Endodermal cell (in vitro differentiated cells): ENCODE measurements around the gene SORCS2. TPM values are rescaled to one million over a fixed set of nuclear protein-coding genes. Genes with fewer than 3 reads are reported as not detected.

Experiments
- DNase-seq: peaks from one replicate; pipeline ENCODE4 v3.0.0-alpha.2; 2017
- H3K27ac ChIP-seq: 2 replicates; pipeline ENCODE4 v1.5.1; 2013; ENCODE audit warnings: mild to moderate bottlenecking, low read depth, low read length, moderate library complexity
- H3K27me3 ChIP-seq: 2 replicates; pipeline ENCODE4 v1.6.1; 2013; ENCODE audit warnings: mild to moderate bottlenecking, low read length, moderate library complexity; ENCODE audit not compliant: insufficient read depth, control insufficient read depth, poor library complexity, severe bottlenecking
- H3K36me3 ChIP-seq: 2 replicates; pipeline ENCODE4 v1.7.0; 2013; ENCODE audit warnings: mild to moderate bottlenecking, low read length, moderate library complexity; ENCODE audit not compliant: control insufficient read depth, insufficient read depth
- H3K4me1 ChIP-seq: one replicate; pipeline ENCODE4 v1.7.0; 2013; ENCODE audit warnings: low read length; ENCODE audit not compliant: control insufficient read depth, insufficient read depth
- H3K4me3 ChIP-seq: 2 replicates; pipeline ENCODE4 v1.5.1; 2013; ENCODE audit warnings: mild to moderate bottlenecking, low read length, moderate library complexity
- H3K9ac ChIP-seq: 2 replicates; pipeline ENCODE4 v1.6.1; 2013; ENCODE audit warnings: mild to moderate bottlenecking, low read length, moderate library complexity; ENCODE audit not compliant: poor library complexity, severe bottlenecking; ENCODE audit errors: extremely low read depth
- H3K9me3 ChIP-seq: 2 replicates; pipeline ENCODE4 v1.6.1; 2013; ENCODE audit warnings: mild to moderate bottlenecking, low read length, moderate library complexity; ENCODE audit not compliant: control insufficient read depth
- H3K27ac Mint-ChIP-seq: 2 replicates; pipeline ENCODE4 v1.8.0; 2020; ENCODE audit warnings: mixed read lengths
- H3K27me3 Mint-ChIP-seq: 2 replicates; pipeline ENCODE4 v1.8.0; 2021; ENCODE audit warnings: mild to moderate bottlenecking, mixed read lengths; ENCODE audit not compliant: insufficient read depth
- H3K36me3 Mint-ChIP-seq: 2 replicates; pipeline ENCODE4 v1.8.0; 2020; ENCODE audit warnings: low read depth, mixed read lengths
- H3K4me1 Mint-ChIP-seq: 2 replicates; pipeline ENCODE4 v1.8.0; 2020; ENCODE audit warnings: mixed read lengths
- H3K4me3 Mint-ChIP-seq: 2 replicates; pipeline ENCODE4 v1.8.0; 2020; ENCODE audit warnings: mild to moderate bottlenecking, moderate library complexity, mixed read lengths
- H3K9me3 Mint-ChIP-seq: 2 replicates; pipeline ENCODE4 v1.8.0; 2020; ENCODE audit warnings: mild to moderate bottlenecking, mixed read lengths
- CTCF ChIP-seq: fragments of 200-600 bp; sonication (generic); conservative IDR thresholded peaks from 2 replicates; pipeline ENCODE4 v1.5.0; 2021; ENCODE audit warnings: antibody characterized with exemption, mild to moderate bottlenecking
- WGBS, 2 experiments: methylation state at CpG; one replicate each; pipeline versions ENCODE4 v1.1.5 to v1.1.7; 2013; ENCODE audit warnings: missing lambda C conversion rate in 2 of 2, mixed read lengths in 1 of 2; ENCODE audit not compliant: insufficient coverage in 1 of 2, insufficient read length in 1 of 2; 5-methylcytosine and 5-hydroxymethylcytosine counted together
- total RNA-seq, 2 donors: library from RNA; stranded (reverse); fragmentation: NEBNext Ultra II Directional in 1 of 2; extraction: Animal tissue kit (Norgen Biotek cat#: 25700) in 1 of 2; gene quantifications; 2 replicates in 1 of 2; 3 replicates in 1 of 2; pipeline ENCODE4 v1.2.1, GENCODE V29; 2021

Gene SORCS2
- total RNA-seq, 2 donors from 2014 or later, result 1.4 to 1.9 TPM

GRCh38 chr4:7487502-7487901 is 295.2 kb downstream of the SORCS2 start:
- no peak overlapping the region for H3K9ac ChIP-seq
- no peaks in the 10 kb centered on the region for H3K36me3 ChIP-seq
- H3K27me3 Mint-ChIP-seq, result no peaks in the 10 kb centered on the region
- peak overlapping the region; percentile 92 for H3K27ac ChIP-seq
- no peaks in the 10 kb centered on the region for H3K9me3 Mint-ChIP-seq
- 60 to 74% methylated on average over 7 to 10 of the region's 10 CpGs for WGBS, 2 experiments
- peaks cover 21% of the 10 kb centered on the region for H3K4me1 Mint-ChIP-seq
- H3K36me3 Mint-ChIP-seq, result no peaks in the 10 kb centered on the region
- no peaks in the 10 kb centered on the region for H3K9me3 ChIP-seq
- H3K27me3 ChIP-seq, result no peaks in the 10 kb centered on the region
- H3K4me3 Mint-ChIP-seq, result no peak overlapping the region
- no peak overlapping the region for H3K4me3 ChIP-seq
- no peak for TF ChIP-seq CTCF
- H3K4me1 ChIP-seq, result peaks cover 7% of the 10 kb centered on the region
- DNase-seq, result no peak
- H3K27ac Mint-ChIP-seq, result no peak overlapping the region

DNA sequence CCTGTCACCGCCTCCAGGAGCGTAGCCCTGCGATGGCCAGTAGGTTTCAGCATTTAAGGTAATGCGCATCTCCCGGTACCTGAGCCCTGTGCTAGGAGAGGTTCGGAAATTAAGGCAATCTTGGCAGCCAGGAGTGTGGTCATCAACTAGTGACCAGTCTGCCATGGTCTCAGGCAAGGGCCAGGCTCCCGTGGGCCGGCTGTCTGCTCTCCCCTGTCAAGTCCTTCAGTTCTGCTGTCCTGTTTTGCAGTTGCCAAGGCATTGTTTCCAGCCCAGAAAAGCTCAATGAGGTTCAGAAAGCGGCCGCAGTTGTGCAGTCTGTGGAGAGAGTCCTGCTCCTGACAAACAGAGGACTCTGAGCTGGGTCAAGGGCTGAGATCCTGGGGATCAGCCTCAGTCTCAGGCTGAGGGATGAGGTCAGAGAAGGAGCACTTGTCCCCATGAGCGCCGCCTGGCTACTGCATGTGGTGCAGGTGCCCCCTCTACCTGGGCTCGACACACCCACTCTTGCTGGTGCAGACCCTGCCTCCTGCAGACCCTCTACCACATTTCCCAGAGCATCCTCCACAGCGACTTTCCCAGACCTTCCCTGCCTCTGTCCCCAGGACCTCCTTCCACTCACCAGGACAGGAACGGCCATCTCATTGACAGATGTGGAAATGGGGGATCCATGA is 295.8 kb downstream of the SORCS2 start:
- Mint-ChIP-seq H3K27ac (no peak overlapping the region), H3K27me3 (no peaks in the 10 kb centered on the region), H3K4me3 (no peak overlapping the region), H3K9me3 (no peaks in the 10 kb centered on the region), H3K4me1 (peaks cover 21% of the 10 kb centered on the region), H3K36me3 (no peaks in the 10 kb centered on the region)
- H3K36me3 ChIP-seq, result no peaks in the 10 kb centered on the region
- H3K9ac ChIP-seq, result no peak overlapping the region
- TF ChIP-seq CTCF, result peak; percentile 40
- no peaks in the 10 kb centered on the region for H3K9me3 ChIP-seq
- peaks cover 7% of the 10 kb centered on the region for H3K4me1 ChIP-seq
- peak overlapping the region; percentile 92 for H3K27ac ChIP-seq
- no peak for DNase-seq
- WGBS, 2 experiments, result 83 to 84% methylated on average over 9 to 15 of the region's 15 CpGs
- H3K4me3 ChIP-seq, result no peak overlapping the region
- H3K27me3 ChIP-seq, result no peaks in the 10 kb centered on the region

GRCh38 chr4:7491915-7492314 is 299.6 kb downstream of the SORCS2 start:
- H3K9me3 Mint-ChIP-seq, result no peaks in the 10 kb centered on the region
- Histone ChIP-seq H3K27ac (no peak overlapping the region), H3K4me3 (no peak overlapping the region), H3K4me1 (peaks cover 6% of the 10 kb centered on the region), H3K36me3 (no peaks in the 10 kb centered on the region), H3K9ac (no peak overlapping the region), H3K27me3 (no peaks in the 10 kb centered on the region), H3K9me3 (no peaks in the 10 kb centered on the region)
- no peak overlapping the region for H3K4me3 Mint-ChIP-seq
- no peak overlapping the region for H3K27ac Mint-ChIP-seq
- DNase-seq, result no peak
- TF ChIP-seq CTCF, result no peak
- H3K36me3 Mint-ChIP-seq, result no peaks in the 10 kb centered on the region
- no peaks in the 10 kb centered on the region for H3K27me3 Mint-ChIP-seq
- WGBS, 2 experiments, result 95 to 97% methylated on average over 6 of the region's 6 CpGs
- peaks cover 11% of the 10 kb centered on the region for H3K4me1 Mint-ChIP-seq
